HuH-7 (cell line): ENCODE data around the gene HAGHL.
"Not testable (repeated sequence)": the region's sequence is repeated elsewhere in the genome, so short reads cannot be mapped to it uniquely, and the experiment has no call there.

Experiments used
- DNase-seq: peaks from one replicate; pipeline ENCODE4 v3.0.0; 2011; ENCODE audit warnings: low spot score

The HAGHL gene

GRCh38 chr16:708019-708418, 18.9 kb upstream of the HAGHL start:
- no peak for DNase-seq

- DNase-seq: no peak
Measured at GRCh38 chr16:708959-709358, 17.9 kb upstream of the HAGHL start.

- DNase-seq: no peak
Measured at GRCh38 chr16:709566-710499, 17.1 kb upstream of the HAGHL start.

- DNase-seq: no peak
Measured at GRCh38 chr16:710500-711075, 16.3 kb upstream of the HAGHL start.

- no peak for DNase-seq
Measured at GRCh38 chr16:711084-711483, 15.8 kb upstream of the HAGHL start.

GRCh38 chr16:711548-712320, 15.2 kb upstream of the HAGHL start:
- DNase-seq: peak; percentile 85

GRCh38 chr16:712740-713250, 14.1 kb upstream of the HAGHL start:
- DNase-seq: not testable (repeated sequence)

GRCh38 chr16:714079-714478, 12.8 kb upstream of the HAGHL start:
- no peak for DNase-seq

GRCh38 chr16:714558-715476, 12.1 kb upstream of the HAGHL start, which contains the start of gene METRN:
TSS of gene METRN (plus strand) at chr16:715118. CDS start at chr16:715290, 172 bp downstream.
- DNase-seq: peak; percentile 77

- DNase-seq: no peak
Measured at GRCh38 chr16:715477-716199, 11.3 kb upstream of the HAGHL start.

- DNase-seq: no peak
Measured at GRCh38 chr16:716200-716568, 10.7 kb upstream of the HAGHL start.

GRCh38 chr16:716768-717325, 10.1 kb upstream of the HAGHL start:
- DNase-seq: no peak

- no peak for DNase-seq
Measured at GRCh38 chr16:717450-718245, 9.3 kb upstream of the HAGHL start.

GRCh38 chr16:718389-718788, 8.5 kb upstream of the HAGHL start:
- no peak for DNase-seq

- no peak for DNase-seq
Measured at GRCh38 chr16:718922-719321, 8.0 kb upstream of the HAGHL start.

- no peak for DNase-seq
Measured at GRCh38 chr16:719815-720446, 7.0 kb upstream of the HAGHL start.

GRCh38 chr16:720447-720989, 6.4 kb upstream of the HAGHL start:
- DNase-seq: no peak

- peak; percentile 83 for DNase-seq
Measured at GRCh38 chr16:720990-721764, 5.7 kb upstream of the HAGHL start, which contains the start of gene ANTKMT. TSS of gene ANTKMT (plus strand) at chr16:721146. CDS start at chr16:721275, 129 bp downstream.
